ENCODE data around the gene KRTAP4-11. TPM values are rescaled to one million over a fixed set of nuclear protein-coding genes. Genes with fewer than 3 reads are reported as not detected.
"Not testable (repeated sequence)": the region's sequence is repeated elsewhere in the genome, so short reads cannot be mapped to it uniquely, and the experiment has no call there.

KRTAP4-11 gene
- not detected for polyA plus RNA-seq (ENCODE audit: insufficient read length in 4 of 4)

- not testable (repeated sequence) for DNase-seq (ENCODE audit: low read depth in 4 of 4, low spot score in 3 of 4)
Measured at GRCh38 chr17:41117846-41118386, at the start of gene KRTAP4-11. Gene KRTAP4-11, minus strand, starts transcription at chr17:41118373. Its CDS starts 58 bp downstream, at chr17:41118315.

GRCh38 chr17:41167561-41167960, 49.4 kb upstream of the KRTAP4-11 start:
- no peak for DNase-seq (ENCODE audit: low read depth in 4 of 4, low spot score in 3 of 4)

- no peak for DNase-seq (ENCODE audit: low read depth in 4 of 4, low spot score in 3 of 4)
Measured at GRCh38 chr17:41163828-41164227, 45.7 kb upstream of the KRTAP4-11 start.

- no peak for DNase-seq (ENCODE audit: low read depth in 4 of 4, low spot score in 3 of 4)
Measured at GRCh38 chr17:41160648-41161047, 42.5 kb upstream of the KRTAP4-11 start, which contains the start of gene KRTAP4-4. Gene KRTAP4-4, minus strand, starts transcription at chr17:41160748. Its CDS starts 57 bp downstream, at chr17:41160691.

GRCh38 chr17:41160190-41160589, 42.0 kb upstream of the KRTAP4-11 start:
- not testable (repeated sequence) for DNase-seq (ENCODE audit: low read depth in 4 of 4, low spot score in 3 of 4)

- no peak for DNase-seq (ENCODE audit: low read depth in 4 of 4, low spot score in 3 of 4)
Measured at GRCh38 chr17:41153856-41154255, 35.7 kb upstream of the KRTAP4-11 start.

GRCh38 chr17:41151525-41151924, 33.4 kb upstream of the KRTAP4-11 start:
- no peak for DNase-seq (ENCODE audit: low read depth in 4 of 4, low spot score in 3 of 4)

- no peak for DNase-seq (ENCODE audit: low read depth in 4 of 4, low spot score in 3 of 4)
Measured at GRCh38 chr17:41150026-41150425, 31.9 kb upstream of the KRTAP4-11 start.

GRCh38 chr17:41149652-41149985, 31.4 kb upstream of the KRTAP4-11 start, which contains the start of gene KRTAP4-5:
Gene KRTAP4-5, minus strand, starts transcription at chr17:41149825. Its CDS starts 58 bp downstream, at chr17:41149767.
- DNase-seq (ENCODE audit: low read depth in 4 of 4, low spot score in 3 of 4) = no peak

GRCh38 chr17:41148971-41149651, 30.9 kb upstream of the KRTAP4-11 start:
- not testable (repeated sequence) for DNase-seq (ENCODE audit: low read depth in 4 of 4, low spot score in 3 of 4)

GRCh38 chr17:41147531-41148204, 29.5 kb upstream of the KRTAP4-11 start:
- DNase-seq (ENCODE audit: low read depth in 4 of 4, low spot score in 3 of 4) = no peak

- DNase-seq (ENCODE audit: low read depth in 4 of 4, low spot score in 3 of 4) = no peak
Measured at GRCh38 chr17:41145261-41145660, 27.1 kb upstream of the KRTAP4-11 start.

GRCh38 chr17:41144846-41145245, 26.7 kb upstream of the KRTAP4-11 start:
- no peak for DNase-seq (ENCODE audit: low read depth in 4 of 4, low spot score in 3 of 4)

- DNase-seq (ENCODE audit: low read depth in 4 of 4, low spot score in 3 of 4) = no peak
Measured at GRCh38 chr17:41141361-41141760, 23.2 kb upstream of the KRTAP4-11 start.

- no peak for DNase-seq (ENCODE audit: low read depth in 4 of 4, low spot score in 3 of 4)
Measured at GRCh38 chr17:41140360-41141131, 22.4 kb upstream of the KRTAP4-11 start, which contains the start of gene KRTAP4-6. Gene KRTAP4-6, minus strand, starts transcription at chr17:41140544. Its CDS starts 57 bp downstream, at chr17:41140487.

GRCh38 chr17:41139865-41140264, 21.7 kb upstream of the KRTAP4-11 start:
- not testable (repeated sequence) for DNase-seq (ENCODE audit: low read depth in 4 of 4, low spot score in 3 of 4)

GRCh38 chr17:41133880-41134735, 15.9 kb upstream of the KRTAP4-11 start:
- DNase-seq (ENCODE audit: low read depth in 4 of 4, low spot score in 3 of 4) = no peak

GRCh38 chr17:41131979-41132378, 13.8 kb upstream of the KRTAP4-11 start:
- DNase-seq (ENCODE audit: low read depth in 4 of 4, low spot score in 3 of 4) = no peak

GRCh38 chr17:41127371-41127770, 9.2 kb upstream of the KRTAP4-11 start:
- DNase-seq (ENCODE audit: low read depth in 4 of 4, low spot score in 3 of 4) = no peak

GRCh38 chr17:41126412-41126811, 8.2 kb upstream of the KRTAP4-11 start:
- no peak for DNase-seq (ENCODE audit: low read depth in 4 of 4, low spot score in 3 of 4)

Measured in right renal pelvis (tissue), 4 donors.